Panc1 (cell line): ENCODE results near the gene FCRL2. TPM values are rescaled to one million over a fixed set of nuclear protein-coding genes. Genes with fewer than 3 reads are reported as not detected.

Experiments used
- ATAC-seq: fragments of 200-7000 bp; cut with Tn5 transposase; 2 replicates; pipeline ENCODE4 v1.9.1; 2020; ENCODE audit warnings: mild to moderate bottlenecking, moderate library complexity
- BruUV-seq: library from RNA; stranded (reverse); fragments of 400-500 nt; replicated peaks from 2 replicates; lab custom pipeline; 2021; lab: Mats Ljungman, UMichigan
- CTCF ChIA-PET: fragments of 300-600 bp; sonication (Branson Sonifier 250); formaldehyde crosslinking; loops from one replicate; lab custom pipeline; 2022; ENCODE audit warnings: antibody characterized with exemption; lab: Charles Lee
- POLR2A ChIA-PET: fragments of 300-600 bp; sonication (Branson Sonifier 250); formaldehyde crosslinking; loops from one replicate; lab custom pipeline; 2022; ENCODE audit warnings: antibody characterized with exemption; lab: Charles Lee
- DNase-seq: peaks from one replicate; pipeline ENCODE4 v3.0.0-alpha.2; 2010; ENCODE audit warnings: low read depth, low spot score
- H3K27ac ChIP-seq: 2 replicates; pipeline ENCODE4 v1.5.1; 2011; ENCODE audit warnings: mild to moderate bottlenecking, low read length, inconsistent platforms
- H3K27me3 ChIP-seq: fragments of 200-500 bp; sonication (Bioruptor generic); 2 replicates; pipeline ENCODE4 v1.6.0; 2014; ENCODE audit warnings: low read length, inconsistent platforms; ENCODE audit not compliant: control insufficient read depth, insufficient read depth
- H3K36me3 ChIP-seq: fragments of 200-500 bp; sonication (Bioruptor generic); 2 replicates; pipeline ENCODE4 v1.5.1; 2014; ENCODE audit warnings: inconsistent platforms, mild to moderate bottlenecking, low read length, moderate library complexity; ENCODE audit not compliant: control insufficient read depth, insufficient read depth
- H3K4me1 ChIP-seq: 2 replicates; pipeline ENCODE4 v1.5.1; 2011; ENCODE audit warnings: inconsistent platforms, mild to moderate bottlenecking, low read length, moderate library complexity; ENCODE audit not compliant: control insufficient read depth, insufficient read depth
- H3K4me3 ChIP-seq, 2 experiments: 2 replicates each; pipeline ENCODE4 v1.5.1; 2011 to 2012; ENCODE audit warnings: low read depth in 2 of 2, low read length in 2 of 2, mild to moderate bottlenecking in 2 of 2, inconsistent platforms in 1 of 2, moderate library complexity in 1 of 2
- H3K9me3 ChIP-seq: fragments of 200-500 bp; sonication (Bioruptor generic); 2 replicates; pipeline ENCODE4 v1.5.1; 2014; ENCODE audit warnings: low read depth, mild to moderate bottlenecking, inconsistent platforms, low read length, moderate library complexity; ENCODE audit not compliant: control insufficient read depth, insufficient read depth
- POLR2AphosphoS5 ChIP-seq: IDR thresholded peaks from 2 replicates; pipeline ENCODE4 v1.6.1; 2012; ENCODE audit warnings: mild to moderate bottlenecking, low read depth, low read length, moderate library complexity
- REST ChIP-seq, 2 experiments: IDR thresholded peaks; 2 replicates each; pipeline ENCODE4 v1.6.1; 2011 to 2012; ENCODE audit warnings: low read depth in 2 of 2, control low read depth in 1 of 2, low read length in 1 of 2, mild to moderate bottlenecking in 1 of 2, moderate library complexity in 1 of 2; ENCODE audit not compliant: insufficient read depth in 1 of 2
- SIN3A ChIP-seq: IDR thresholded peaks from 2 replicates; pipeline ENCODE4 v1.6.1; 2012; ENCODE audit warnings: low read depth, mild to moderate bottlenecking, low read length, moderate library complexity, borderline replicate concordance; ENCODE audit not compliant: insufficient read depth
- TCF7L2 ChIP-seq: IDR thresholded peaks from 2 replicates; pipeline ENCODE4 v1.6.1; 2011; ENCODE audit warnings: mild to moderate bottlenecking, low read depth, low read length, inconsistent platforms
- in situ Hi-C: cut with HindIII; loops from 2 replicates; pipeline ENCODE4 v1.10.0; 2016; ENCODE audit warnings: low sequenced_read_pairs, low pct_unique_long_range_greater_than_20kb
- intact Hi-C: fragments of 100-400 bp; cut with micrococcal nuclease; formaldehyde crosslinking; loops from one replicate; pipeline ENCODE4 v1.10.0; 2022; ENCODE audit not compliant: unreplicated experiment
- total RNA-seq: library from RNA; stranded (reverse); gene quantifications from one replicate; pipeline ENCODE4 v1.2.1, GENCODE V29; 2021; ENCODE audit not compliant: unreplicated experiment
- TF ChIP-seq, protein P1 (sequence below): fragments of 450-650 bp; IDR thresholded peaks from 2 replicates; pipeline ENCODE4 v1.5.1; 2017; ENCODE audit warnings: mild to moderate bottlenecking

Gene FCRL2
- total RNA-seq, 1 experiment from 2014 or later: not detected

DNA sequence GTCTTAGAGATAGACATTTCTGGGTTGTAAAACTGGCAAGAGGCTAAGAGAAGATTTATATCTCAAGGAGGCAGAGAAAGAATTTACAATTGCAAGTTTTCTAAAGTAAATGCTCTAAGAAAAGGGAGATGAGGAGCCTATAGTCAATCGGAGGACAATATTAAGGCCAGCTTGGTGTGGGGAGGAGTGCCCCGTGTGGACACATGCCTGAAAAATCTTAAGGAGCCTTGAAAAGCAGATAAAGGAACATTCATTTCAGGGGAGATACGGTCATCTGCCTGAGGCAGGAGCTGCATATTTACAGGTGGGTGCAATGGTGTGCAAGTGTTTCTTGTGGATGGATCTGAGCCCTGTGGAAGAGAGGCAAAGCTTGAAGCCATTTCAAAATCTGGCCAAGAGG lies 25.6 kb downstream of the FCRL2 start:
- DNase-seq (no peak), ATAC-seq (no peak)
- no peak overlapping the region for H3K4me3 ChIP-seq
- no peak for TF ChIP-seq POLR2AphosphoS5
- TF ChIP-seq REST (IDR thresholded peaks at IDR 0.05; ENCODE audit: insufficient read depth in 1 of 2, low read depth in 2 of 2, low read length in 1 of 2): no peak
- TF ChIP-seq TCF7L2: no peak
- TF ChIP-seq, protein P1, sequence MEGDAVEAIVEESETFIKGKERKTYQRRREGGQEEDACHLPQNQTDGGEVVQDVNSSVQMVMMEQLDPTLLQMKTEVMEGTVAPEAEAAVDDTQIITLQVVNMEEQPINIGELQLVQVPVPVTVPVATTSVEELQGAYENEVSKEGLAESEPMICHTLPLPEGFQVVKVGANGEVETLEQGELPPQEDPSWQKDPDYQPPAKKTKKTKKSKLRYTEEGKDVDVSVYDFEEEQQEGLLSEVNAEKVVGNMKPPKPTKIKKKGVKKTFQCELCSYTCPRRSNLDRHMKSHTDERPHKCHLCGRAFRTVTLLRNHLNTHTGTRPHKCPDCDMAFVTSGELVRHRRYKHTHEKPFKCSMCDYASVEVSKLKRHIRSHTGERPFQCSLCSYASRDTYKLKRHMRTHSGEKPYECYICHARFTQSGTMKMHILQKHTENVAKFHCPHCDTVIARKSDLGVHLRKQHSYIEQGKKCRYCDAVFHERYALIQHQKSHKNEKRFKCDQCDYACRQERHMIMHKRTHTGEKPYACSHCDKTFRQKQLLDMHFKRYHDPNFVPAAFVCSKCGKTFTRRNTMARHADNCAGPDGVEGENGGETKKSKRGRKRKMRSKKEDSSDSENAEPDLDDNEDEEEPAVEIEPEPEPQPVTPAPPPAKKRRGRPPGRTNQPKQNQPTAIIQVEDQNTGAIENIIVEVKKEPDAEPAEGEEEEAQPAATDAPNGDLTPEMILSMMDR: no peak
- no peak for TF ChIP-seq SIN3A
- in situ Hi-C loops: no loop called here
- H3K4me1 ChIP-seq: no peaks in the 10 kb centered on the region
- intact Hi-C loops: no loop called here
- no peaks in the 10 kb centered on the region for H3K9me3 ChIP-seq
- no peaks in the 10 kb centered on the region for H3K36me3 ChIP-seq
- BruUV-seq: no TSS peak
- POLR2A ChIA-PET: no interaction called here
- no peaks in the 10 kb centered on the region for H3K27me3 ChIP-seq
- CTCF ChIA-PET: no interaction called here
- no peak overlapping the region for H3K27ac ChIP-seq

- Histone ChIP-seq H3K36me3 (no peaks in the 10 kb centered on the region), H3K9me3 (no peaks in the 10 kb centered on the region), H3K4me1 (no peaks in the 10 kb centered on the region), H3K27me3 (no peaks in the 10 kb centered on the region), H3K4me3 (no peak overlapping the region), H3K27ac (no peak overlapping the region)
- TF ChIP-seq, protein P1: no peak
- no peak for TF ChIP-seq POLR2AphosphoS5
- TF ChIP-seq SIN3A: no peak
- no peak for TF ChIP-seq REST (IDR thresholded peaks at IDR 0.05; ENCODE audit: insufficient read depth in 1 of 2, low read depth in 2 of 2, low read length in 1 of 2)
- TF ChIP-seq TCF7L2: no peak
- DNase-seq (no peak), ATAC-seq (no peak)
- intact Hi-C loops: no loop called here
- in situ Hi-C loops: no loop called here
- POLR2A ChIA-PET: no interaction called here
- no TSS peak for BruUV-seq
- CTCF ChIA-PET: no interaction called here
Observed at GRCh38 chr1:157748262-157748817, 28.6 kb downstream of the FCRL2 start.
